K562 (cell line): ENCODE measurements around the gene IRAK3. TPM values are rescaled to one million over a fixed set of nuclear protein-coding genes. Genes with fewer than 3 reads are reported as not detected.

ENCODE experiments used
- CCNT2 ChIP-seq: IDR thresholded peaks from 2 replicates; pipeline ENCODE4 v1.6.1; 2011; ENCODE audit warnings: borderline replicate concordance, low read depth, mild to moderate bottlenecking, moderate library complexity, mixed read lengths, low read length; ENCODE audit not compliant: insufficient read length; ENCODE audit errors: extremely low read depth
- E2F3 ChIP-seq: fragments of 250-450 bp; sonication (Bioruptor Pico); IDR thresholded peaks from 2 replicates; pipeline ENCODE4 v1.4.0; 2020; ENCODE audit warnings: mild to moderate bottlenecking
- ESRRB ChIP-seq: fragments of 250-450 bp; sonication (Bioruptor Pico); IDR thresholded peaks from 2 replicates; pipeline ENCODE4 v1.5.0; 2020; ENCODE audit warnings: mild to moderate bottlenecking, moderate library complexity, borderline replicate concordance
- FOXP4 ChIP-seq: sonication (generic); formaldehyde crosslinking; IDR thresholded peaks from 2 replicates; pipeline ENCODE4 v1.8.0; 2022; ENCODE audit warnings: mild to moderate bottlenecking, missing genetic modification reagents, borderline replicate concordance
- GATAD2A ChIP-seq: fragments of 450-650 bp; IDR thresholded peaks from 2 replicates; pipeline ENCODE4 v1.6.1; 2017
- HDAC1 ChIP-seq, 2 experiments: fragments of 450-650 bp; IDR thresholded peaks; 2 replicates each; pipeline ENCODE4 v1.6.1; 2016 to 2017; ENCODE audit warnings: inconsistent platforms in 1 of 2, mild to moderate bottlenecking in 1 of 2, moderate library complexity in 1 of 2
- HMBOX1 ChIP-seq: sonication (generic); IDR thresholded peaks from 2 replicates; pipeline ENCODE4 v1.6.1; 2016
- HNRNPL ChIP-seq: fragments of 200-400 bp; formaldehyde crosslinking; IDR thresholded peaks from 2 replicates; pipeline ENCODE4 v1.6.1; 2017; ENCODE audit warnings: low read depth, mild to moderate bottlenecking, low read length
- JUN ChIP-seq, 2 experiments: sonication (generic) in 1 of 2; formaldehyde crosslinking in 1 of 2; IDR thresholded peaks; 2 replicates each; pipeline versions ENCODE4 v1.6.1 to v1.8.0; 2012 to 2022; ENCODE audit warnings: borderline replicate concordance in 2 of 2, mild to moderate bottlenecking in 2 of 2, improper control_type of control experiment in 1 of 2, low read depth in 1 of 2, low read length in 1 of 2, missing genetic modification reagents in 1 of 2
- KAT2B ChIP-seq: IDR thresholded peaks from one replicate; pipeline ENCODE4 v1.6.1; 2012; ENCODE audit warnings: low read depth, mild to moderate bottlenecking, control low read depth, inconsistent platforms, low read length, moderate library complexity
- LCOR ChIP-seq: sonication (generic); formaldehyde crosslinking; IDR thresholded peaks from 2 replicates; pipeline ENCODE4 v1.8.0; 2022; ENCODE audit warnings: mild to moderate bottlenecking, missing genetic modification reagents
- MECOM ChIP-seq: fragments of 250-450 bp; sonication (Bioruptor Pico); IDR thresholded peaks from 2 replicates; pipeline ENCODE4 v1.8.0; 2022; ENCODE audit warnings: inconsistent platforms
- NFE2 ChIP-seq: IDR thresholded peaks from 2 replicates; pipeline ENCODE4 v1.6.1; 2014; ENCODE audit warnings: antibody characterized with exemption, low read depth
- NFE2L1 ChIP-seq: fragments of 450-650 bp; IDR thresholded peaks from 2 replicates; pipeline ENCODE4 v1.6.1; 2016; ENCODE audit warnings: missing genetic modification characterization, low read depth, mild to moderate bottlenecking, missing compliant biosample characterization, moderate library complexity, borderline replicate concordance
- NFXL1 ChIP-seq: fragments of 450-650 bp; formaldehyde crosslinking; IDR thresholded peaks from 2 replicates; pipeline ENCODE4 v1.4.0; 2021; ENCODE audit warnings: mild to moderate bottlenecking
- POLR2H ChIP-seq: IDR thresholded peaks from 2 replicates; pipeline ENCODE4 v1.6.1; 2016; ENCODE audit warnings: missing genetic modification characterization, low read depth, mild to moderate bottlenecking, control low read depth, missing compliant biosample characterization, moderate library complexity
- PTRF ChIP-seq: fragments of 450-650 bp; IDR thresholded peaks from 2 replicates; pipeline ENCODE4 v1.6.1; 2016; ENCODE audit warnings: mild to moderate bottlenecking, missing genetic modification characterization, missing compliant biosample characterization
- SMARCE1 ChIP-seq: fragments of 450-650 bp; IDR thresholded peaks from 2 replicates; pipeline ENCODE4 v1.7.1; 2016; ENCODE audit warnings: mild to moderate bottlenecking
- THAP7 ChIP-seq: fragments of 250-450 bp; sonication (Bioruptor Pico); IDR thresholded peaks from 2 replicates; pipeline ENCODE4 v1.5.0; 2021
- TSC22D4 ChIP-seq: fragments of 450-650 bp; IDR thresholded peaks from 2 replicates; pipeline ENCODE4 v1.6.1; 2016; ENCODE audit warnings: missing genetic modification characterization, missing biosample characterization, control low read depth
- ZBTB7A ChIP-seq: IDR thresholded peaks from 2 replicates; pipeline ENCODE4 v1.6.1; 2011; ENCODE audit warnings: low read depth, mild to moderate bottlenecking, low read length, moderate library complexity, borderline replicate concordance; ENCODE audit not compliant: control insufficient read depth
- ZNF134 ChIP-seq: fragments of 250-450 bp; sonication (Bioruptor Pico); conservative IDR thresholded peaks from 2 replicates; pipeline ENCODE4 v1.4.0; 2020
- ZNF175 ChIP-seq: fragments of 200-800 bp; sonication (Bioruptor generic); IDR thresholded peaks from 2 replicates; pipeline ENCODE4 v1.6.1; 2016; ENCODE audit warnings: low read depth, mild to moderate bottlenecking, missing genetic modification characterization, missing compliant biosample characterization
- ZNF639 ChIP-seq, 2 experiments: fragments of 200-800 bp in 1 of 2; sonication (Bioruptor generic) in 1 of 2; sonication (generic) in 1 of 2; formaldehyde crosslinking in 1 of 2; IDR thresholded peaks in 1 of 2; conservative IDR thresholded peaks in 1 of 2; 2 replicates each; pipeline versions ENCODE4 v1.5.0 to v1.6.1; 2016 to 2020; ENCODE audit warnings: missing compliant biosample characterization in 1 of 2, missing genetic modification characterization in 1 of 2, missing genetic modification reagents in 1 of 2
- polyA plus RNA-seq, 8 experiments: library from polyadenylated mRNA; depleted of rRNA in 4 of 8; stranded (reverse) in 5 of 8; unstranded in 3 of 8; fragments of >200 nt; fragmentation: Nextera tagmentation in 2 of 8; fragmentation: Illumina TruSeq in 1 of 8; extraction: Ambion mirVana in 2 of 8; extraction: Trizol in 1 of 8; gene quantifications; 2 replicates each; pipeline versions ENCODE4 v1.2.1 to v1.2.3, GENCODE V29; 2011 to 2014; ENCODE audit warnings: inconsistent platforms in 1 of 8, missing spikeins in 1 of 8
- total RNA-seq, 7 experiments: library from RNA; depleted of rRNA in 6 of 7; stranded (reverse); fragments of >200 nt in 6 of 7; fragmentation: Illumina TruSeq in 2 of 7; extraction: Trizol in 2 of 7; gene quantifications; 2 replicates each; pipeline versions ENCODE4 v1.2.1 to v1.2.3, GENCODE V29; 2011 to 2021; ENCODE audit warnings: low replicate concordance in 1 of 7

IRAK3 gene
- total and polyA plus RNA-seq, 9 of the 15 experiments (the other 6 are each of a cell fraction or from before 2014, with no cell fraction given) = 0.06 to 0.09 (median 0.07) TPM; not detected in 6

GRCh38 chr12:66164349-66164821 is 24.6 kb upstream of the IRAK3 start (continued):
- TF ChIP-seq FOXP4 (no peak), KAT2B (no peak), PTRF (tag) (peak; percentile 75; the same call in 1 of the 2 replicates), NFXL1 (CRISPR knock-in tag) (0 out of 2 replicates have a peak, but pooled peaks have one; percentile 50), HDAC1 (IDR thresholded peaks at IDR 0.05) (peak in 1 of 2 experiments; percentile 99; a peak in 2 of 4 replicates), NFE2 (no peak), JUN (IDR thresholded peaks at IDR 0.05; ENCODE audit: borderline replicate concordance, low read depth, low read length) (0 out of 2 replicates have a peak, but pooled peaks have one; percentile 47), JUN (CRISPR knock-in tag; IDR thresholded peaks at IDR 0.05; ENCODE audit: borderline replicate concordance) (no peak), HMBOX1 (peak; percentile 30; the same call in 1 of the 2 replicates), ZNF134 (no peak), TSC22D4 (tag) (no peak), ESRRB (CRISPR knock-in tag) (no peak), ZNF175 (CRISPR knock-in tag) (peak; percentile 89), NFE2L1 (no peak), THAP7 (CRISPR knock-in tag) (no peak), SMARCE1 (peak; percentile 84), MECOM (CRISPR knock-in tag) (no peak), HNRNPL (no peak), CCNT2 (no peak), E2F3 (CRISPR knock-in tag) (no peak), POLR2H (tag) (0 out of 2 replicates have a peak, but pooled peaks have one; percentile 66), ZNF639 (CRISPR knock-in tag; conservative IDR thresholded peaks at IDR 0.05 in 1 of 2, IDR thresholded peaks at IDR 0.05 in 1 of 2) (peak in 1 of 2 experiments; percentile 63; a peak in 2 of 4 replicates), GATAD2A (no peak), LCOR (CRISPR knock-in tag) (no peak), ZBTB7A (no peak)
